GM12864 (cell line): ENCODE results near the gene FHL2.

Experiments used
- DNase-seq: peaks from one replicate; pipeline ENCODE4 v3.0.0-alpha.2; 2011; ENCODE audit warnings: low read depth
- H3K4me3 ChIP-seq: 2 replicates; pipeline ENCODE4 v1.5.1; 2011; ENCODE audit warnings: mild to moderate bottlenecking, low read depth, low read length, control low read depth
- CTCF ChIP-seq: IDR thresholded peaks from 2 replicates; pipeline ENCODE4 v1.5.1; 2011; ENCODE audit warnings: low read depth, mild to moderate bottlenecking, moderate library complexity, low read length, control low read depth, inconsistent platforms; ENCODE audit errors: missing control alignments

FHL2 gene

GRCh38 chr2:105421053-105421452 lies 22.2 kb upstream of the FHL2 start:
- H3K4me3 ChIP-seq, result no peak overlapping the region
- no peak for TF ChIP-seq CTCF
- DNase-seq, result no peak

GRCh38 chr2:105418522-105418921 lies 19.7 kb upstream of the FHL2 start:
- H3K4me3 ChIP-seq, result no peak overlapping the region
- no peak for DNase-seq
- TF ChIP-seq CTCF, result no peak

GRCh38 chr2:105417857-105418436 lies 19.1 kb upstream of the FHL2 start:
- no peak for DNase-seq
- no peak for TF ChIP-seq CTCF
- H3K4me3 ChIP-seq, result no peak overlapping the region

- no peak for DNase-seq
- no peak overlapping the region for H3K4me3 ChIP-seq
- no peak for TF ChIP-seq CTCF
Measured at GRCh38 chr2:105416156-105416555, 17.3 kb upstream of the FHL2 start.

DNA sequence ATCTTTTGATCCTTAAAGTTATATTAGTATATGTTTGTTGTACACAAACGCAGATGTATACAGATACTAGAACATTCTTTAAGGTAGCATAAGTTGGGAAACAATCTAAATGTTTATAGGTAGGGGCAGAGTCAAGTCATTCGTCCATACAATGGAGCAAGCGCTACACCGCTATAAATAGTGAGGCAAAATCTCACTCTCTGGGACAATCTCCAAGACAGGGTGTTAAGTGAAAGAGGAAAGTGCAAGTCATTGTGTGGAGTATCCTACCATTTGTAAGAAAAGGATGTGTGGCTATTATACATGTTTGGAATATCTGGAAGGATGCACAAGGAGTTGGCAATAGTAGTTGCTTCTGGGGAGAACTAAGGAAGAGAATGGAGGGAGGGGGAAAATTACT lies 16.2 kb upstream of the FHL2 start:
- H3K4me3 ChIP-seq, result no peak overlapping the region
- no peak for DNase-seq
- TF ChIP-seq CTCF, result no peak

- TF ChIP-seq CTCF, result no peak
- DNase-seq, result no peak
- no peak overlapping the region for H3K4me3 ChIP-seq
Measured at GRCh38 chr2:105413206-105413605, 14.4 kb upstream of the FHL2 start.

GRCh38 chr2:105412584-105412983 lies 13.7 kb upstream of the FHL2 start:
- H3K4me3 ChIP-seq, result no peak overlapping the region
- DNase-seq, result no peak
- no peak for TF ChIP-seq CTCF
